ENCODE results near the gene TMX1.

DNA sequence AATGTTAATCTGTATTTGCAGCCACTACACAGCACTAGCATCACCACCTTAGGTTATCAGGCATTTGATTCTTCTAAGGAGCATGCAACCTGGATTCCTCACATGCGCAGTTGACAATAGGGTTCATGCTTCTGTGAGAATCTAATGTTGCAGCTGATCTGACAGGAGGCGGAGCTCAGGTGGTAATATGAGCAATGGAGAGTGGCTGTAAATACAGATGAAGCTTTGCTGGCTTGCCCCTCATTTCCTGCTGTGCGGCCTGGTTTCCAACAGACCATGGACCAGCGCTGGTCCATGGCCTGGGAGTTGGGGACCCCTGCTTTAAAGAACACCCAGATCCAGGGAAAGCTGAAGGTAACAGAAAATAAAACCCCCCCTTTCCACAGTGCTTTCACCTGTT lies 51.0 kb downstream of the TMX1 start:
- TF ChIP-seq, protein P1, sequence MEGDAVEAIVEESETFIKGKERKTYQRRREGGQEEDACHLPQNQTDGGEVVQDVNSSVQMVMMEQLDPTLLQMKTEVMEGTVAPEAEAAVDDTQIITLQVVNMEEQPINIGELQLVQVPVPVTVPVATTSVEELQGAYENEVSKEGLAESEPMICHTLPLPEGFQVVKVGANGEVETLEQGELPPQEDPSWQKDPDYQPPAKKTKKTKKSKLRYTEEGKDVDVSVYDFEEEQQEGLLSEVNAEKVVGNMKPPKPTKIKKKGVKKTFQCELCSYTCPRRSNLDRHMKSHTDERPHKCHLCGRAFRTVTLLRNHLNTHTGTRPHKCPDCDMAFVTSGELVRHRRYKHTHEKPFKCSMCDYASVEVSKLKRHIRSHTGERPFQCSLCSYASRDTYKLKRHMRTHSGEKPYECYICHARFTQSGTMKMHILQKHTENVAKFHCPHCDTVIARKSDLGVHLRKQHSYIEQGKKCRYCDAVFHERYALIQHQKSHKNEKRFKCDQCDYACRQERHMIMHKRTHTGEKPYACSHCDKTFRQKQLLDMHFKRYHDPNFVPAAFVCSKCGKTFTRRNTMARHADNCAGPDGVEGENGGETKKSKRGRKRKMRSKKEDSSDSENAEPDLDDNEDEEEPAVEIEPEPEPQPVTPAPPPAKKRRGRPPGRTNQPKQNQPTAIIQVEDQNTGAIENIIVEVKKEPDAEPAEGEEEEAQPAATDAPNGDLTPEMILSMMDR (conservative IDR thresholded peaks at IDR 0.05; ENCODE audit: low read depth in 2 of 2) = no peak
- TF ChIP-seq POLR2AphosphoS5 (IDR thresholded peaks at IDR 0.05; ENCODE audit: low read depth) = no peak

Data from GM23338 (cell line).